H9 (cell line): Measurements from ENCODE around the gene MYO5B. TPM values are rescaled to one million over a fixed set of nuclear protein-coding genes. Genes with fewer than 3 reads are reported as not detected.

Experiments
- DNase-seq: peaks from one replicate; pipeline ENCODE4 v3.0.0-alpha.2; 2017
- H2AFZ ChIP-seq: one replicate; pipeline ENCODE4 v1.6.1; 2013; ENCODE audit warnings: mild to moderate bottlenecking, low read length, control low read depth, moderate library complexity
- H2AK5ac ChIP-seq: 2 replicates; pipeline ENCODE4 v1.6.1; 2013; ENCODE audit warnings: low read length, control low read depth, mixed read lengths; ENCODE audit not compliant: insufficient read length
- H2BK120ac ChIP-seq: one replicate; pipeline ENCODE4 v1.6.1; 2013; ENCODE audit warnings: low read depth, mild to moderate bottlenecking, low read length, control low read depth, inconsistent platforms; ENCODE audit not compliant: poor library complexity, severe bottlenecking
- H2BK12ac ChIP-seq: 2 replicates; pipeline ENCODE4 v1.6.1; 2013; ENCODE audit warnings: low read length, control low read depth, mixed read lengths, low read depth; ENCODE audit not compliant: insufficient read length
- H2BK15ac ChIP-seq: 2 replicates; pipeline ENCODE4 v1.6.1; 2013; ENCODE audit warnings: low read depth, low read length, control low read depth
- H2BK20ac ChIP-seq: one replicate; pipeline ENCODE4 v1.6.1; 2013; ENCODE audit warnings: low read depth, mild to moderate bottlenecking, low read length, control low read depth, inconsistent platforms; ENCODE audit not compliant: poor library complexity, severe bottlenecking
- H2BK5ac ChIP-seq: 2 replicates; pipeline ENCODE4 v1.6.1; 2013; ENCODE audit warnings: low read length, control low read depth, mixed read lengths; ENCODE audit not compliant: insufficient read length
- H3K14ac ChIP-seq: 2 replicates; pipeline ENCODE4 v1.6.1; 2013; ENCODE audit warnings: low read length, control low read depth; ENCODE audit not compliant: insufficient read depth
- H3K18ac ChIP-seq: 2 replicates; pipeline ENCODE4 v1.6.1; 2013; ENCODE audit warnings: low read depth, mild to moderate bottlenecking, mixed read lengths, low read length, control low read depth; ENCODE audit not compliant: insufficient read length
- H3K23ac ChIP-seq: 2 replicates; pipeline ENCODE4 v1.6.1; 2013; ENCODE audit warnings: low read length, control low read depth, mixed read lengths, low read depth; ENCODE audit not compliant: insufficient read length
- H3K23me2 ChIP-seq: 2 replicates; pipeline ENCODE4 v1.6.1; 2013; ENCODE audit warnings: low read depth, mild to moderate bottlenecking, mixed read lengths, low read length, control low read depth; ENCODE audit not compliant: insufficient read length, poor library complexity, severe bottlenecking
- H3K27ac ChIP-seq: 2 replicates; pipeline ENCODE4 v1.5.1; 2013; ENCODE audit warnings: low read length, control low read depth, mixed read lengths, low read depth; ENCODE audit not compliant: insufficient read length
- H3K27me3 ChIP-seq: 2 replicates; pipeline ENCODE4 v1.6.1; 2013; ENCODE audit warnings: low read length, control low read depth, inconsistent platforms; ENCODE audit not compliant: insufficient read depth
- H3K4ac ChIP-seq: 2 replicates; pipeline ENCODE4 v1.6.1; 2013; ENCODE audit warnings: low read depth, mild to moderate bottlenecking, control low read depth, inconsistent platforms, low read length, moderate library complexity
- H3K4me1 ChIP-seq: 2 replicates; pipeline ENCODE4 v1.6.1; 2013; ENCODE audit warnings: low read length, control low read depth, inconsistent platforms; ENCODE audit not compliant: insufficient read depth
- H3K4me2 ChIP-seq: 2 replicates; pipeline ENCODE4 v1.6.1; 2013; ENCODE audit warnings: low read length, control low read depth, mixed read lengths; ENCODE audit not compliant: insufficient read length, insufficient read depth
- H3K56ac ChIP-seq: 2 replicates; pipeline ENCODE4 v1.6.1; 2013; ENCODE audit warnings: low read depth, mild to moderate bottlenecking, mixed read lengths, low read length, control low read depth; ENCODE audit not compliant: insufficient read length
- H3K79me1 ChIP-seq: 2 replicates; pipeline ENCODE4 v1.6.1; 2013; ENCODE audit warnings: low read depth, mild to moderate bottlenecking, moderate library complexity, low read length, control low read depth, inconsistent platforms; ENCODE audit not compliant: insufficient read depth, poor library complexity, severe bottlenecking
- H3K79me2 ChIP-seq: 2 replicates; pipeline ENCODE4 v1.6.1; 2013; ENCODE audit warnings: low read length, control low read depth, inconsistent platforms; ENCODE audit not compliant: insufficient read depth
- H3K9ac ChIP-seq: 2 replicates; pipeline ENCODE4 v1.6.1; 2013; ENCODE audit warnings: low read length, control low read depth, mixed read lengths; ENCODE audit not compliant: insufficient read length; ENCODE audit errors: extremely low read depth
- H3K9me3 ChIP-seq: one replicate; pipeline ENCODE4 v1.6.1; 2013; ENCODE audit warnings: low read depth, low read length, inconsistent platforms; ENCODE audit not compliant: control insufficient read depth
- H3T11ph ChIP-seq: one replicate; pipeline ENCODE4 v1.6.1; 2013; ENCODE audit warnings: mild to moderate bottlenecking, low read length, control low read depth, inconsistent platforms
- H4K20me1 ChIP-seq: one replicate; pipeline ENCODE4 v1.6.1; 2013; ENCODE audit not compliant: control insufficient read depth, insufficient read length, insufficient read depth
- H4K5ac ChIP-seq: 2 replicates; pipeline ENCODE4 v1.6.1; 2013; ENCODE audit warnings: low read depth, mild to moderate bottlenecking, mixed read lengths, low read length, control low read depth; ENCODE audit not compliant: insufficient read length
- H4K8ac ChIP-seq: replicated peaks from 2 replicates; pipeline ENCODE4 v1.6.1; 2013; ENCODE audit warnings: low read length, control low read depth, mixed read lengths, low read depth; ENCODE audit not compliant: insufficient read length
- H4K91ac ChIP-seq: 2 replicates; pipeline ENCODE4 v1.6.1; 2013; ENCODE audit warnings: low read depth, mild to moderate bottlenecking, moderate library complexity, mixed read lengths, low read length, control low read depth; ENCODE audit not compliant: insufficient read length
- H3K27ac Mint-ChIP-seq, 3 experiments: 2 replicates in 2 of 3; 3 replicates in 1 of 3; pipeline ENCODE4 v1.8.0; 2020 to 2021; ENCODE audit warnings: mixed read lengths in 3 of 3, mild to moderate bottlenecking in 1 of 3, moderate library complexity in 1 of 3
- H3K27me3 Mint-ChIP-seq: 2 replicates; pipeline ENCODE4 v1.8.0; 2021; ENCODE audit warnings: low read depth, mild to moderate bottlenecking, moderate library complexity, mixed read lengths
- H3K36me3 Mint-ChIP-seq, 3 experiments: 2 replicates in 2 of 3; 3 replicates in 1 of 3; pipeline ENCODE4 v1.8.0; 2020 to 2021; ENCODE audit warnings: low read depth in 3 of 3, mixed read lengths in 3 of 3; ENCODE audit not compliant: insufficient read depth in 1 of 3
- H3K4me1 Mint-ChIP-seq, 2 experiments: 2 replicates each; pipeline ENCODE4 v1.8.0; 2020; ENCODE audit warnings: mixed read lengths in 2 of 2
- H3K4me3 Mint-ChIP-seq, 2 experiments: 2 replicates in 1 of 2; 3 replicates in 1 of 2; pipeline ENCODE4 v1.8.0; 2020 to 2021; ENCODE audit warnings: mild to moderate bottlenecking in 2 of 2, mixed read lengths in 2 of 2, moderate library complexity in 1 of 2
- H3K9me3 Mint-ChIP-seq, 2 experiments: 2 replicates in 1 of 2; 3 replicates in 1 of 2; pipeline ENCODE4 v1.8.0; 2020; ENCODE audit warnings: mild to moderate bottlenecking in 2 of 2, mixed read lengths in 2 of 2, moderate library complexity in 1 of 2
- whole genome bisulfite sequencing: extraction: QIAGEN DNeasy Blood & Tissue Kit; methylation state at CpG from one replicate; pipeline ENCODE4 v1.1.7; 2013; ENCODE audit warnings: missing lambda C conversion rate, low lambda C conversion rate, mixed read lengths; ENCODE audit not compliant: insufficient read length; ENCODE audit errors: extremely low coverage; 5-methylcytosine and 5-hydroxymethylcytosine counted together
- total RNA-seq: library from RNA; stranded (reverse); gene quantifications from 2 replicates; pipeline ENCODE4 v1.2.1, GENCODE V29; 2021
- TF ChIP-seq, protein P1 (sequence below): fragments of 200-600 bp; sonication (generic); conservative IDR thresholded peaks from 3 replicates; pipeline ENCODE4 v1.8.0; 2021; ENCODE audit warnings: antibody characterized with exemption, mild to moderate bottlenecking

Gene MYO5B
- total RNA-seq, 1 experiment from 2014 or later = 9.3 TPM

DNA sequence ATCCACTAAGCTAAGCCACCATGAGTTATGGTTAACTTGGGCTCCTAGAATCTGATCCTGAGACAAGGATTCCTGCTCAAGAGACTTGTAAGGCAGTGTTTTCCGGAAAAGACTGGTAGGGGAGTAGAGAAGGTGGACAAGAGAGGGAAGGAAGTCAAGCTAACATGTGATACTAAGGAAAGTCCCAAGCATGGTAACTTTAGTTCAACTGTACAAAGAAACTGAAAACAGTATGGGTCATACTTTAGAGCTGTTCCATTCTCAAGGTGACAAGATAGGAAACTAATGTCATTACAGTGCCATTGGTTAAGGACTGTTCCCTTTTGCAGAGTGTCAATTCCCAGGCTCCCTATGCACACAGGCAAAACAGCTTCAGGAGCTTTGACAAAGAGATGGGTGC lies 5.8 kb downstream of the MYO5B start:
- no peak overlapping the region for H2BK15ac ChIP-seq
- H3K18ac ChIP-seq = no peak overlapping the region
- H2AFZ ChIP-seq = no peak overlapping the region
- H3K4me1 ChIP-seq = no peaks in the 10 kb centered on the region
- WGBS = no CpG with 5 or more reads among the region's 1 CpG
- peaks cover 53% of the 10 kb centered on the region for H3K27me3 Mint-ChIP-seq
- no peaks in the 10 kb centered on the region for H3K36me3 Mint-ChIP-seq
- H2BK20ac ChIP-seq = no peak overlapping the region
- no peak overlapping the region for H2AK5ac ChIP-seq
- no peaks in the 10 kb centered on the region for H3K79me2 ChIP-seq
- H3K27ac ChIP-seq = no peak overlapping the region
- H3K23ac ChIP-seq = no peak overlapping the region
- H2BK5ac ChIP-seq = no peak overlapping the region
- H3K9ac ChIP-seq = no peak overlapping the region
- no peak overlapping the region for H3K4me2 ChIP-seq
- H3K79me1 ChIP-seq = no peaks in the 10 kb centered on the region
- no peak overlapping the region for H3K56ac ChIP-seq
- H4K5ac ChIP-seq = no peak overlapping the region
- peaks cover 11% of the 10 kb centered on the region for H3K23me2 ChIP-seq
- no peak overlapping the region for H3K4ac ChIP-seq
- no peak overlapping the region for H3K14ac ChIP-seq
- peaks cover 21% of the 10 kb centered on the region; the same call in 1 of the 2 replicates for H3K27me3 ChIP-seq
- H3K27ac Mint-ChIP-seq = no peak overlapping the region
- no peak overlapping the region for H2BK12ac ChIP-seq
- TF ChIP-seq, protein P1, sequence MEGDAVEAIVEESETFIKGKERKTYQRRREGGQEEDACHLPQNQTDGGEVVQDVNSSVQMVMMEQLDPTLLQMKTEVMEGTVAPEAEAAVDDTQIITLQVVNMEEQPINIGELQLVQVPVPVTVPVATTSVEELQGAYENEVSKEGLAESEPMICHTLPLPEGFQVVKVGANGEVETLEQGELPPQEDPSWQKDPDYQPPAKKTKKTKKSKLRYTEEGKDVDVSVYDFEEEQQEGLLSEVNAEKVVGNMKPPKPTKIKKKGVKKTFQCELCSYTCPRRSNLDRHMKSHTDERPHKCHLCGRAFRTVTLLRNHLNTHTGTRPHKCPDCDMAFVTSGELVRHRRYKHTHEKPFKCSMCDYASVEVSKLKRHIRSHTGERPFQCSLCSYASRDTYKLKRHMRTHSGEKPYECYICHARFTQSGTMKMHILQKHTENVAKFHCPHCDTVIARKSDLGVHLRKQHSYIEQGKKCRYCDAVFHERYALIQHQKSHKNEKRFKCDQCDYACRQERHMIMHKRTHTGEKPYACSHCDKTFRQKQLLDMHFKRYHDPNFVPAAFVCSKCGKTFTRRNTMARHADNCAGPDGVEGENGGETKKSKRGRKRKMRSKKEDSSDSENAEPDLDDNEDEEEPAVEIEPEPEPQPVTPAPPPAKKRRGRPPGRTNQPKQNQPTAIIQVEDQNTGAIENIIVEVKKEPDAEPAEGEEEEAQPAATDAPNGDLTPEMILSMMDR = no peak
- no peak overlapping the region for H4K8ac ChIP-seq
- no peaks in the 10 kb centered on the region for H3K9me3 ChIP-seq
- no peak overlapping the region for H3T11ph ChIP-seq
- no peak overlapping the region for H4K91ac ChIP-seq
- DNase-seq = no peak
- H2BK120ac ChIP-seq = no peak overlapping the region
- no peak overlapping the region for H3K4me3 Mint-ChIP-seq
- no peaks in the 10 kb centered on the region for H3K9me3 Mint-ChIP-seq
- H3K4me1 Mint-ChIP-seq = peaks cover 11 to 12% of the 10 kb centered on the region in 2 experiments
- H4K20me1 ChIP-seq = no peaks in the 10 kb centered on the region
